ENCODE data around the gene IGSF23. TPM values are rescaled to one million over a fixed set of nuclear protein-coding genes. Genes with fewer than 3 reads are reported as not detected.

Gene IGSF23
- total and polyA plus RNA-seq, 7 donors: 0.23 to 0.30 TPM; not detected in 5

DNA sequence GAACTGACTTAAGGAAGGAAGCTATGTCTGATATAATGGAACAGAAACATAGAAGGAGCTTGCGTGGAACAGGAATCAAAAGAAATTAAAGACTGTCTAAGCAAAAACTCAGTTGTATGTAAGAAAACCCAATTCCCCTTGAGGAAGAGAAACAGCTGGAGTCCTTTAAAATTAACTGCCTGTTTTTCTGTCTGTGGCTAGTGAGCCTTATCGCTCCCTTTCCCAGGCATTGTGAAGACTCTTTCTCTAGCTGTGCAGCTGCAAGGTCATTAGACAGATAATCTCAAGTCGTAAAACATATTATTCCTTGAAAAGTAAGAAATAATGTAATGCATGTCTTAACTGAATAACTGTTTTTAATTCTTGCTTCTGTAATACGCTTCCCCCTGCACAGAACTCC, 39.7 kb upstream of the IGSF23 start:
- 59 to 68% (median 67%) methylated on average over 4 of the region's 4 CpGs for WGBS, 3 donors
- no peak for ATAC-seq
- DNase-seq: no peak
- Histone ChIP-seq H3K27me3 (ENCODE audit: insufficient read depth in 3 of 3, low read length in 2 of 3) (peaks cover 0 to 13% (median 0%) of the 10 kb centered on the region in 3 donors), H3K9me3 (no peaks in the 10 kb centered on the region), H3K4me3 (no peak overlapping the region), H3K4me1 (no peaks in the 10 kb centered on the region), H3K27ac (no peak overlapping the region), H3K36me3 (ENCODE audit: insufficient read depth in 1 of 2, low read depth in 1 of 2) (no peaks in the 10 kb centered on the region)
- intact Hi-C loops (cut with DNase I): loop anchor here (5.0 to 10.0 kb wide), 3 partner anchors 84 to 271 kb away; partner anchors contain the start of gene NECTIN2 (in 1 of the 2)
- TF ChIP-seq, protein P1, sequence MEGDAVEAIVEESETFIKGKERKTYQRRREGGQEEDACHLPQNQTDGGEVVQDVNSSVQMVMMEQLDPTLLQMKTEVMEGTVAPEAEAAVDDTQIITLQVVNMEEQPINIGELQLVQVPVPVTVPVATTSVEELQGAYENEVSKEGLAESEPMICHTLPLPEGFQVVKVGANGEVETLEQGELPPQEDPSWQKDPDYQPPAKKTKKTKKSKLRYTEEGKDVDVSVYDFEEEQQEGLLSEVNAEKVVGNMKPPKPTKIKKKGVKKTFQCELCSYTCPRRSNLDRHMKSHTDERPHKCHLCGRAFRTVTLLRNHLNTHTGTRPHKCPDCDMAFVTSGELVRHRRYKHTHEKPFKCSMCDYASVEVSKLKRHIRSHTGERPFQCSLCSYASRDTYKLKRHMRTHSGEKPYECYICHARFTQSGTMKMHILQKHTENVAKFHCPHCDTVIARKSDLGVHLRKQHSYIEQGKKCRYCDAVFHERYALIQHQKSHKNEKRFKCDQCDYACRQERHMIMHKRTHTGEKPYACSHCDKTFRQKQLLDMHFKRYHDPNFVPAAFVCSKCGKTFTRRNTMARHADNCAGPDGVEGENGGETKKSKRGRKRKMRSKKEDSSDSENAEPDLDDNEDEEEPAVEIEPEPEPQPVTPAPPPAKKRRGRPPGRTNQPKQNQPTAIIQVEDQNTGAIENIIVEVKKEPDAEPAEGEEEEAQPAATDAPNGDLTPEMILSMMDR (IDR thresholded peaks at IDR 0.05): no peak

DNA sequence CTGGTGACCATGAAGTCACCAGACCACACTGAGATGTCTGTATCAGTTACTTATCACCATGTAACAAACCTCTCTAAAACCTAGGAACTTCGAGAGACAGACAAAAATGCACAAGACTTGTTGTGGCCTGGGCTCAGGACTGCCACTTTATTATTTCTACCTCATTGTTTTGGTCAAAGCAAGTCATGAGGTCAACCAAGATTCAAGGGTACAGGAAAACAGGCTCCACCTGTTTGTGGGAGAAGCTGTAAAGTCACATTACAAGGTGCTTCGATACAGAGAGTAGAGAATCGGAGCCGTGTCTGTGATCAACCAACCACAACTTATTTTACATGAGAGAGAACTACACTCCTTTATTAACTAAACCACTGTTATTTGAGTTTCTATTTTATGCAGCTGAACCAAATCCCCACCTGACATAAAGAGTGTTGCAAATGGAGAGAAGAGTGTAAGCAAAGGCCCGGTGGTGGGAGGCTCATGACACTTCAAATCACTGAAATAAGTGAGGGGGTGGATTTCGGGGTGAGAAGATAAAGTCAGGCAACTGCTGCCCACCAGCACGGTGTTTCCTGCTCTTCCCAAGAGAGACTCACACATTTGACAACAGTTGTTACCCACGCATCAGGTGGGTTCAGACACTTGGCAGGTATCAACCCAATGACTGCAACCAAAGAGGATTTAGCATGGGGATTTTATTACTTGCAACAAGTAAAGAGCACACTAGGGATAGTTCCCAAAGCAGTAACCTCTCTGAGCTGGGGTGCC, 39.0 kb upstream of the IGSF23 start:
- Histone ChIP-seq H3K4me1 (no peaks in the 10 kb centered on the region), H3K36me3 (ENCODE audit: insufficient read depth in 1 of 2, low read depth in 1 of 2) (no peaks in the 10 kb centered on the region), H3K4me3 (no peak overlapping the region), H3K27ac (no peak overlapping the region), H3K27me3 (ENCODE audit: insufficient read depth in 3 of 3, low read length in 2 of 3) (peaks cover 0 to 6% (median 0%) of the 10 kb centered on the region in 3 donors), H3K9me3 (no peaks in the 10 kb centered on the region)
- DNase-seq (no peak), ATAC-seq (no peak)
- WGBS, 3 donors: 75 to 80% (median 75%) methylated on average over 8 of the region's 8 CpGs
- TF ChIP-seq, protein P1 (IDR thresholded peaks at IDR 0.05): no peak
- intact Hi-C loops (cut with DNase I): loop anchor here (5.0 to 10.0 kb wide), 3 partner anchors 83 to 270 kb away; partner anchors contain the start of gene NECTIN2 (in 1 of the 2)

DNA sequence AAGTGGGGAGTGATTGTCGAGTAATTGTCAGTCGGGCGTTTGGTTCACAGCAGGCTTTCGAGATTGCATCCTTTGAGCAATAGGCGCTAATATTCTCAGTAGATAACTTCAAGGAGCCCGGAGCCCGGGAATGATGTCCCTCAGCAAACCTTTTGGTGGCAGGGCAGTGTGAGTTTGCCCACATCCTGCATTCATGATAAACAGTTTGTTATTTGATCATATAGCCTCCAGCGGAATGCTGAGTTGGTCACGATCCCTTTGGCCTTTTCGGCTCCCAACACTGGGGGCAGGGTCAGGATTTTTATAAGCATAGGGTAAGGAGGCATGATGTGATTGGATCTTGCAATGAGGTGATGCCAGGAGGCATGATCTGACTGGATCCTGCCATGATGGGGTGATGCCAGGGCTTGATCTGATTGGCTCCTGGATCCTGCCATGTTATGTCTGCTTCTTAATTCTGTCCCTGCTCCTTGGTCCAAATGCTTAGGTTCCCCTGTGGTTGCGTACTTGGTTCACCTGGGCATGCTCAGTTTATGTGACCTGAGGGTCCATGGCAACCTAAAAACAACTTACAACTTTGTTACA, 38.2 kb upstream of the IGSF23 start:
- intact Hi-C loops (cut with DNase I): loop anchor here in 1 of 2 donors (10.0 kb wide), 1 partner anchor 270 kb away; the partner anchor contains the start of gene NECTIN2
- Histone ChIP-seq H3K27ac (no peak overlapping the region), H3K4me1 (no peaks in the 10 kb centered on the region), H3K27me3 (ENCODE audit: insufficient read depth in 3 of 3, low read length in 2 of 3) (peaks cover 0 to 3% (median 0%) of the 10 kb centered on the region in 3 donors), H3K4me3 (no peak overlapping the region), H3K9me3 (no peaks in the 10 kb centered on the region), H3K36me3 (ENCODE audit: insufficient read depth in 1 of 2, low read depth in 1 of 2) (no peaks in the 10 kb centered on the region)
- DNase-seq: no peak
- WGBS, 3 donors: 75 to 81% (median 81%) methylated on average over 11 of the region's 11 CpGs
- no peak for ATAC-seq
- TF ChIP-seq, protein P1 (IDR thresholded peaks at IDR 0.05): no peak

DNA sequence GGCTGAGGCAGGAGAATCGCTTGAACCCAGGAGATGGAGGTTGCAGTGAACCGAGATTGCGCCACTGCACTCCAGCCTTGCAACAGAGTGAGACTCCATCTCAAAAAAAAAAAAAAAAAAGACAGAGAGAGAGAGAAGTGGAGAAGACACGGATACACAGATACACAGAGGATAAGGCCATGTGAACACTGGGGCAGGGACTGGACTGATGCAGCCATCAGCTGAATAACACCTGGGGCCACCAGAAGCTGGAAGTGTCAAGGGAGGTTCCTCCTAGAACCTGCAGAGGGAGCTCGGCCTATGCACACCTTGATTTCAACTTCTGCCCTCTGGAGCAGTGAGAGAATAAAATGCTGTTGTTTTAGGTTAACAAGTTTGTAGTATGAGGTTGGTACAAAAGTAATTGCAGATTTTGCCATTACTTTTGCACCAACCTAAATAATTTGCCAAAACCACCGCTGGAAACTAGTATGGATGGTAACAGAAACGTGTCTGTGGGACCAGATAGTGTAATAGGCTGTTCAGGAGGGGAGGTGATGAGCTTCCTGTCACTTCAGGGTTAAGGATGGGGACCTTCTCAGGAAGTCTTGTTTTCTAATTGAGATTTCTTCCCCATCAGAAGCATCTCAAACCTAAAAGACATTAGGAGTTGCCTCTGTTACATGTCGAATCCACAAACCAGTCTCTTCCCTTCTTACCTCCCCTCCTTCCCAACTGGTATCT, 36.4 kb upstream of the IGSF23 start:
- no peak overlapping the region for H3K4me3 ChIP-seq
- H3K9me3 ChIP-seq: no peaks in the 10 kb centered on the region
- ATAC-seq (peak; percentile 53 to 62 (median 57)), DNase-seq (no peak)
- intact Hi-C loops (cut with DNase I): loop anchor here in 1 of 2 donors (10.0 kb wide), 1 partner anchor 268 kb away; the partner anchor contains the start of gene NECTIN2
- H3K4me1 ChIP-seq: no peaks in the 10 kb centered on the region
- no peak overlapping the region for H3K27ac ChIP-seq
- H3K27me3 ChIP-seq (ENCODE audit: insufficient read depth in 3 of 3, low read length in 2 of 3): no peaks in the 10 kb centered on the region
- no peaks in the 10 kb centered on the region for H3K36me3 ChIP-seq (ENCODE audit: insufficient read depth in 1 of 2, low read depth in 1 of 2)
- WGBS, 3 donors: 70 to 75% (median 72%) methylated on average over 8 of the region's 8 CpGs
- TF ChIP-seq, protein P1 (IDR thresholded peaks at IDR 0.05): peak; percentile 50

All from psoas muscle (tissue), 8 donors.